SK-N-SH (cell line): ENCODE data around the gene EVL. TPM values are rescaled to one million over a fixed set of nuclear protein-coding genes. Genes with fewer than 3 reads are reported as not detected.

ENCODE experiments used
- CTCF ChIA-PET: fragments of 300-600, 350-600 bp; formaldehyde crosslinking; extraction: SDS; loops from one replicate; lab custom pipeline; 2021; lab: Yijun Ruan, JAX
- POLR2A ChIA-PET: fragments of 350-600 bp; sonication (Branson Sonifier 250); formaldehyde crosslinking; extraction: SDS; loops from one replicate; lab custom pipeline; 2020; ENCODE audit warnings: antibody characterized with exemption, inconsistent platforms; lab: Yijun Ruan, JAX
- DNase-seq: peaks from one replicate; pipeline ENCODE4 v3.0.0; 2012
- H2AFZ ChIP-seq: fragments of 200-600 bp; sonication (generic); 2 replicates; pipeline ENCODE4 v1.8.1; 2016; ENCODE audit warnings: antibody characterized with exemption, mild to moderate bottlenecking, low read depth
- H3F3A ChIP-seq: fragments of 200-600 bp; sonication (generic); replicated peaks from 2 replicates; pipeline ENCODE3; 2016; ENCODE audit warnings: antibody characterized with exemption, mild to moderate bottlenecking; ENCODE audit not compliant: insufficient read depth
- H3K27ac ChIP-seq, 2 experiments: fragments of 200-500 bp in 1 of 2; fragments of 200-600 bp in 1 of 2; sonication (Bioruptor generic) in 1 of 2; sonication (generic), shearing (Covaris generic) in 1 of 2; 2 replicates each; pipeline versions ENCODE4 v1.5.1 to v1.6.1; 2014 to 2016; ENCODE audit warnings: low read depth in 2 of 2, inconsistent platforms in 1 of 2, low read length in 1 of 2, mild to moderate bottlenecking in 1 of 2, mixed read lengths in 1 of 2
- H3K27me3 ChIP-seq: fragments of 200-600 bp; sonication (generic), shearing (Covaris generic); 2 replicates; pipeline ENCODE4 v1.6.1; 2016; ENCODE audit warnings: mixed run types; ENCODE audit not compliant: insufficient read depth
- H3K36me3 ChIP-seq, 2 experiments: fragments of 200-500 bp in 1 of 2; fragments of 200-600 bp in 1 of 2; sonication (Bioruptor generic) in 1 of 2; sonication (generic) in 1 of 2; replicated peaks in 1 of 2; 2 replicates each; pipeline versions ENCODE3 to v1.5.1; 2014 to 2016; ENCODE audit warnings: low read length in 1 of 2, mild to moderate bottlenecking in 1 of 2; ENCODE audit not compliant: insufficient read depth in 2 of 2, control insufficient read depth in 1 of 2
- H3K4me1 ChIP-seq, 2 experiments: fragments of 200-500 bp in 1 of 2; fragments of 200-600 bp in 1 of 2; sonication (Bioruptor generic) in 1 of 2; sonication (generic), shearing (Covaris generic) in 1 of 2; 2 replicates each; pipeline versions ENCODE4 v1.5.1 to v1.6.1; 2014 to 2016; ENCODE audit warnings: low read depth in 1 of 2, low read length in 1 of 2, mixed run types in 1 of 2; ENCODE audit not compliant: insufficient read depth in 2 of 2, control insufficient read depth in 1 of 2
- H3K4me2 ChIP-seq: fragments of 200-600 bp; sonication (generic), shearing (Covaris generic); 2 replicates; pipeline ENCODE4 v1.6.1; 2017; ENCODE audit warnings: mixed run types
- H3K4me3 ChIP-seq, 2 experiments: fragments of 200-500 bp in 1 of 2; fragments of 200-600 bp in 1 of 2; sonication (Bioruptor generic) in 1 of 2; sonication (generic), shearing (Covaris generic) in 1 of 2; 2 replicates each; pipeline versions ENCODE4 v1.5.1 to v1.8.1; 2014 to 2016; ENCODE audit warnings: low read depth in 2 of 2, inconsistent platforms in 1 of 2, low read length in 1 of 2, mild to moderate bottlenecking in 1 of 2, mixed read lengths in 1 of 2, moderate library complexity in 1 of 2
- H3K79me2 ChIP-seq: fragments of 200-600 bp; sonication (generic); 2 replicates; pipeline ENCODE4 v1.8.1; 2017; ENCODE audit warnings: mild to moderate bottlenecking; ENCODE audit not compliant: insufficient read depth
- H3K9ac ChIP-seq: fragments of 200-600 bp; sonication (generic); 2 replicates; pipeline ENCODE4 v1.6.1; 2017; ENCODE audit warnings: mixed run types
- H3K9me2 ChIP-seq: fragments of 200-600 bp; sonication (generic); 2 replicates; pipeline ENCODE4 v1.6.1; 2017; ENCODE audit warnings: mixed run types
- H3K9me3 ChIP-seq: fragments of 200-600 bp; sonication (generic); 2 replicates; pipeline ENCODE4 v1.6.1; 2017; ENCODE audit warnings: mixed run types, mild to moderate bottlenecking, moderate library complexity
- H4K20me1 ChIP-seq: fragments of 200-600 bp; sonication (generic); 2 replicates; pipeline ENCODE4 v1.6.1; 2017; ENCODE audit warnings: mild to moderate bottlenecking, mixed run types; ENCODE audit not compliant: insufficient read depth
- ELF1 ChIP-seq: IDR thresholded peaks from 2 replicates; pipeline ENCODE4 v1.4.0; 2012
- EZH2phosphoT487 ChIP-seq: fragments of 200-600 bp; sonication (generic); IDR thresholded peaks from 2 replicates; pipeline ENCODE4 v1.6.1; 2017; ENCODE audit warnings: low read depth, mixed run types, mild to moderate bottlenecking, antibody characterized with exemption, moderate library complexity, borderline replicate concordance
- FOSL2 ChIP-seq: IDR thresholded peaks from 2 replicates; pipeline ENCODE4 v1.4.0; 2012; ENCODE audit warnings: low read depth, mild to moderate bottlenecking, moderate library complexity, borderline replicate concordance
- FOXJ3 ChIP-seq: sonication (generic); formaldehyde crosslinking; IDR thresholded peaks from 2 replicates; pipeline ENCODE4 v1.5.1; 2020; ENCODE audit warnings: mild to moderate bottlenecking, missing genetic modification reagents
- FOXM1 ChIP-seq: IDR thresholded peaks from 2 replicates; pipeline ENCODE4 v1.4.0; 2012; ENCODE audit warnings: low read depth, mild to moderate bottlenecking
- GABPA ChIP-seq: IDR thresholded peaks from 2 replicates; pipeline ENCODE4 v1.4.0; 2012; ENCODE audit warnings: low read depth, mild to moderate bottlenecking
- IRF3 ChIP-seq: fragments of 150-350 bp; IDR thresholded peaks from 2 replicates; pipeline ENCODE4 v1.6.1; 2016; ENCODE audit warnings: mild to moderate bottlenecking, low read depth, low read length
- MEF2A ChIP-seq: IDR thresholded peaks from 2 replicates; pipeline ENCODE4 v1.4.0; 2012; ENCODE audit warnings: low read depth, borderline replicate concordance
- MXI1 ChIP-seq: IDR thresholded peaks from 2 replicates; pipeline ENCODE4 v1.6.1; 2012; ENCODE audit warnings: mild to moderate bottlenecking, low read depth, low read length, improper control_type of control experiment
- NFIC ChIP-seq: IDR thresholded peaks from 2 replicates; pipeline ENCODE4 v1.4.0; 2012; ENCODE audit warnings: borderline replicate concordance
- RAD21 ChIP-seq: IDR thresholded peaks from 2 replicates; pipeline ENCODE4 v1.6.1; 2012; ENCODE audit warnings: mild to moderate bottlenecking, low read length
- RCOR1 ChIP-seq: fragments of 150-350 bp; IDR thresholded peaks from 2 replicates; pipeline ENCODE4 v1.6.1; 2017; ENCODE audit warnings: antibody characterized with exemption, low read length
- REST ChIP-seq: IDR thresholded peaks from 2 replicates; pipeline ENCODE4 v1.6.1; 2012; ENCODE audit warnings: mild to moderate bottlenecking, low read depth, low read length, moderate library complexity
- SIN3A ChIP-seq: IDR thresholded peaks from 2 replicates; pipeline ENCODE4 v1.6.1; 2012; ENCODE audit warnings: low read depth, mild to moderate bottlenecking, low read length, moderate library complexity, borderline replicate concordance
- SMC3 ChIP-seq: IDR thresholded peaks from 2 replicates; pipeline ENCODE4 v1.6.1; 2012; ENCODE audit warnings: low read depth, low read length, improper control_type of control experiment
- TCF12 ChIP-seq: IDR thresholded peaks from 2 replicates; pipeline ENCODE4 v1.4.0; 2012
- TEAD4 ChIP-seq: IDR thresholded peaks from 2 replicates; pipeline ENCODE4 v1.4.0; 2012; ENCODE audit warnings: mild to moderate bottlenecking, borderline replicate concordance; ENCODE audit not compliant: insufficient read depth
- USF2 ChIP-seq: fragments of 150-350 bp; IDR thresholded peaks from 2 replicates; pipeline ENCODE4 v1.6.1; 2017; ENCODE audit warnings: antibody characterized with exemption, low read length, low read depth, borderline replicate concordance
- YY1 ChIP-seq: IDR thresholded peaks from 2 replicates; pipeline ENCODE4 v1.4.0; 2012; ENCODE audit warnings: low read depth, mild to moderate bottlenecking
- WGBS: methylation state at CpG from one replicate; pipeline ENCODE4 v1.1.6; 2017; ENCODE audit warnings: low lambda C conversion rate; 5-methylcytosine and 5-hydroxymethylcytosine counted together
- polyA plus RNA-seq, 3 experiments: library from polyadenylated mRNA; depleted of rRNA; stranded (reverse); fragments of >200 nt; gene quantifications; 2 replicates each; pipeline ENCODE4 v1.2.3, GENCODE V29; 2012
- TF ChIP-seq, protein P1 (sequence below): IDR thresholded peaks from 2 replicates; pipeline ENCODE4; 2012

EVL gene
- polyA plus RNA-seq, 1 of the 3 experiments (the other 2 are of a cell fraction) = 36.5 TPM

DNA sequence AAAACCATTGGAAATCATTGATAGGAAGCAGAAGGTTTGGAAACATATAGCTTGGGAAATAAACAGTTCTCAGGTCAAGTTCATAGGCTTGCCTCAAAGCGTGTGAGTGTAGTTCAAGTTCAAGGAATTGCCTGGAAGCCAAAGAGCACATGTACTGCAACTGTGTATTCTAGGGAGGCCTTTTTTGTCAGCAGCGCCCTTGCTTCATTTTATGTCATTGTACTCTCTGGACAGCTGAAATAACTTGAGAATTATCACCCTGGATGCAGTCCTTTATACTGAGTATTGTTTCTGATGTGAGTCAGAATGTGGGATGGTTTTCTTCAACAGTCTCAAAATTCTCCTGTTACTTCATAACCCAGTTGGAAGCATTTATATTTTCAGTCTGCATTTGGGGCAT lies 16.0 kb upstream of the EVL start (continued):
- TF ChIP-seq FOXM1 (no peak), TEAD4 (no peak), RAD21 (no peak)
- TF ChIP-seq, all 33 proteins: peak for 3

DNA sequence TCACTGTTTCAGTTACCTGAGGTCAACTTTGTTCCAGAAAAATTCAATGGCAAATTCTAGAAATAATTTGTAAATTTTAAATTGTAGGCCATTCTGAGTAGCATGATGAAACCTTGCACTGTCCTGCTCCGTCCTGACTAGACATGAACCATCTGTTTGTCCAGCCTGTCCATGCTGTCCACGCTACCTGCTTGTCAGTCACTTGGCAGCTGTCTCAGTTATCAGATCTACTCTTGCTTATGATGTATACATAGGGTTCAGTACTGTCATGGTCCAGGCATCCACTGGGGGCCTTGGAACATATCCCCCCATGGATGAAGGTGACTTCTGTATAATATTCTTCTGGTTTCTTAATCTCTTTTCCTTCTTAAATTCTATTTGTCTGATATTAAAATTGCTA lies 14.1 kb upstream of the EVL start:
- peaks cover 4 to 11% of the 10 kb centered on the region in 2 experiments; a peak in 3 of 4 replicates for H3K4me1 ChIP-seq
- 94% methylated on average over 2 of the region's 2 CpGs for WGBS
- no peaks in the 10 kb centered on the region for H3K9me3 ChIP-seq
- no peak for TF ChIP-seq NFIC
- no peak for TF ChIP-seq MXI1
- TF ChIP-seq YY1 = no peak
- no peak for TF ChIP-seq TEAD4
- TF ChIP-seq RCOR1 = no peak
- no peak for TF ChIP-seq MEF2A
- no peak for TF ChIP-seq FOXJ3 (CRISPR knock-in tag)
- no peak for TF ChIP-seq TCF12
- TF ChIP-seq USF2 = no peak
- TF ChIP-seq REST = no peak
- TF ChIP-seq FOSL2 = no peak
- TF ChIP-seq GABPA = no peak
- no peak for TF ChIP-seq SMC3
- TF ChIP-seq, protein P1, sequence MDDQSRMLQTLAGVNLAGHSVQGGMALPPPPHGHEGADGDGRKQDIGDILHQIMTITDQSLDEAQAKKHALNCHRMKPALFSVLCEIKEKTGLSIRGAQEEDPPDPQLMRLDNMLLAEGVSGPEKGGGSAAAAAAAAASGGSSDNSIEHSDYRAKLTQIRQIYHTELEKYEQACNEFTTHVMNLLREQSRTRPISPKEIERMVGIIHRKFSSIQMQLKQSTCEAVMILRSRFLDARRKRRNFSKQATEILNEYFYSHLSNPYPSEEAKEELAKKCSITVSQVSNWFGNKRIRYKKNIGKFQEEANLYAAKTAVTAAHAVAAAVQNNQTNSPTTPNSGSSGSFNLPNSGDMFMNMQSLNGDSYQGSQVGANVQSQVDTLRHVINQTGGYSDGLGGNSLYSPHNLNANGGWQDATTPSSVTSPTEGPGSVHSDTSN = no peak
- no peak for TF ChIP-seq SIN3A
- no peak for TF ChIP-seq EZH2phosphoT487
- no peak for TF ChIP-seq IRF3
- TF ChIP-seq ELF1 = no peak
- no peaks in the 10 kb centered on the region for H3K36me3 ChIP-seq
- ChIA-PET POLR2A (no interaction called here), CTCF (interaction anchor here (1.4 to 2.1 kb wide), 2 partner anchors 53 to 57 kb away, joined by 4 to 6 read pairs; no protein-coding TSS in a partner anchor)
- no peak for DNase-seq
- H3K9ac ChIP-seq = no peak overlapping the region
- no peak overlapping the region for H2AFZ ChIP-seq
- no peaks in the 10 kb centered on the region for H3K27me3 ChIP-seq
- no peak overlapping the region for H3K27ac ChIP-seq
- peaks cover 10% of the 10 kb centered on the region for H3F3A ChIP-seq
- no peak overlapping the region for H3K4me2 ChIP-seq
- H3K9me2 ChIP-seq = no peaks in the 10 kb centered on the region
- no peak overlapping the region for H3K4me3 ChIP-seq
- H4K20me1 ChIP-seq = peaks cover 4% of the 10 kb centered on the region; the same call in 1 of the 2 replicates
- H3K79me2 ChIP-seq = peaks cover 10% of the 10 kb centered on the region
